HepG2 (cell line): Measurements from ENCODE around the gene ZMIZ1. TPM values are rescaled to one million over a fixed set of nuclear protein-coding genes. Genes with fewer than 3 reads are reported as not detected.

Experiments used
- BCL3 ChIP-seq: sonication (generic); formaldehyde crosslinking; IDR thresholded peaks from 2 replicates; pipeline ENCODE4 v1.5.1; 2020; ENCODE audit warnings: mild to moderate bottlenecking, missing genetic modification reagents, moderate library complexity
- ETV5 ChIP-seq: IDR thresholded peaks from 2 replicates; pipeline ENCODE4 v1.6.1; 2018; ENCODE audit warnings: missing biosample characterization, missing genetic modification reagents, inconsistent platforms, borderline replicate concordance
- FOXO1 ChIP-seq: sonication (generic); formaldehyde crosslinking; IDR thresholded peaks from 2 replicates; pipeline ENCODE4 v1.4.0; 2020; ENCODE audit warnings: missing genetic modification reagents
- HNRNPH1 ChIP-seq: fragments of 200-400 bp; formaldehyde crosslinking; optimal IDR thresholded peaks from 2 replicates; pipeline ENCODE3; 2017; ENCODE audit warnings: mild to moderate bottlenecking, low read depth, low read length
- KLF16 ChIP-seq, 2 experiments: sonication (generic) in 1 of 2; formaldehyde crosslinking in 1 of 2; IDR thresholded peaks; 2 replicates each; pipeline versions ENCODE4 v1.6.1 to v1.8.0; 2016 to 2023; ENCODE audit warnings: missing genetic modification reagents in 2 of 2, missing compliant biosample characterization in 1 of 2
- MBD4 ChIP-seq: IDR thresholded peaks from 2 replicates; pipeline ENCODE4 v1.6.1; 2012; ENCODE audit warnings: low read length, inconsistent platforms, borderline replicate concordance
- MZF1 ChIP-seq: sonication (generic); formaldehyde crosslinking; IDR thresholded peaks from 2 replicates; pipeline ENCODE4 v1.8.1; 2023; ENCODE audit warnings: mild to moderate bottlenecking, missing genetic modification reagents, borderline replicate concordance
- PCBP1 ChIP-seq: fragments of 200-400 bp; formaldehyde crosslinking; IDR thresholded peaks from 2 replicates; pipeline ENCODE4 v1.6.1; 2017; ENCODE audit warnings: mild to moderate bottlenecking, low read depth, low read length, borderline replicate concordance
- POLR2AphosphoS2 ChIP-seq: IDR thresholded peaks from 2 replicates; pipeline ENCODE4 v1.6.1; 2011; ENCODE audit warnings: low read depth, low read length, improper control_type of control experiment
- RFXANK ChIP-seq: IDR thresholded peaks from 2 replicates; pipeline ENCODE4 v1.6.1; 2016
- SP2 ChIP-seq: sonication (generic); formaldehyde crosslinking; IDR thresholded peaks from 2 replicates; pipeline ENCODE4 v1.5.1; 2020; ENCODE audit warnings: mild to moderate bottlenecking, missing genetic modification reagents
- ZBTB4 ChIP-seq: sonication (generic); formaldehyde crosslinking; IDR thresholded peaks from 2 replicates; pipeline ENCODE4 v1.4.0; 2020; ENCODE audit warnings: missing genetic modification reagents, mild to moderate bottlenecking, borderline replicate concordance
- ZNF407 ChIP-seq: sonication (generic); formaldehyde crosslinking; IDR thresholded peaks from one replicate; pipeline ENCODE4 v1.5.1; 2020; ENCODE audit warnings: mild to moderate bottlenecking, missing genetic modification reagents; ENCODE audit errors: not compliant biosample characterization
- ZNF446 ChIP-seq: sonication (generic); formaldehyde crosslinking; IDR thresholded peaks from 2 replicates; pipeline ENCODE4 v1.5.0; 2020; ENCODE audit warnings: mild to moderate bottlenecking, missing genetic modification reagents
- ZNF597 ChIP-seq: sonication (generic); formaldehyde crosslinking; IDR thresholded peaks from 2 replicates; pipeline ENCODE4 v1.5.0; 2020; ENCODE audit warnings: missing genetic modification reagents
- polyA plus RNA-seq, 8 experiments: library from polyadenylated mRNA; depleted of rRNA in 3 of 8; stranded (reverse) in 7 of 8; unstranded in 1 of 8; fragments of >200 nt; fragmentation: Illumina TruSeq in 4 of 8; extraction: Trizol in 4 of 8; gene quantifications; 2 replicates each; pipeline versions ENCODE4 v1.2.1 to v1.2.3, GENCODE V29; 2011 to 2016; ENCODE audit warnings: low read depth in 4 of 8, missing spikeins in 1 of 8, mixed read lengths in 1 of 8; ENCODE audit not compliant: insufficient read depth in 1 of 8
- total RNA-seq, 5 experiments: library from RNA; depleted of rRNA; stranded (reverse); fragments of >200 nt; fragmentation: Illumina TruSeq; extraction: Trizol; gene quantifications; 2 replicates each; pipeline ENCODE4 v1.2.3, GENCODE V29; 2016; ENCODE audit warnings: low read depth in 1 of 5

ZMIZ1 gene
- total and polyA plus RNA-seq, 2 of the 13 experiments (the other 11 are each of a cell fraction or from before 2014, with no cell fraction given): 5.3 to 10.2 TPM

- TF ChIP-seq ZNF407 (CRISPR knock-in tag) (no peak), ZNF446 (CRISPR knock-in tag) (no peak), ZBTB4 (CRISPR knock-in tag) (no peak), ETV5 (CRISPR knock-in tag) (peak; percentile 55), ZNF597 (CRISPR knock-in tag) (no peak), POLR2AphosphoS2 (no peak), HNRNPH1 (no peak), KLF16 (CRISPR knock-in tag; IDR thresholded peaks at IDR 0.05) (no peak), MBD4 (no peak), PCBP1 (no peak), MZF1 (CRISPR knock-in tag) (no peak), BCL3 (no peak), RFXANK (CRISPR knock-in tag) (no peak), SP2 (CRISPR knock-in tag) (no peak), FOXO1 (CRISPR knock-in tag) (0 out of 2 replicates have a peak, but pooled peaks have one; percentile 15)
Observed at GRCh38 chr10:79187121-79187940, 118.6 kb downstream of the ZMIZ1 start (continued).
